NCI-H2081 treated with DMSO at 0.1 percent for 48 hours (cell line): ENCODE data around the gene IL23A.
"Not testable (repeated sequence)": the region's sequence is repeated elsewhere in the genome, so short reads cannot be mapped to it uniquely, and the experiment has no call there.

Experiments
- DNase-seq: peaks from one replicate; lab custom pipeline; 2025; lab: John Stamatoyannopoulos, UW

Gene IL23A, protein sequence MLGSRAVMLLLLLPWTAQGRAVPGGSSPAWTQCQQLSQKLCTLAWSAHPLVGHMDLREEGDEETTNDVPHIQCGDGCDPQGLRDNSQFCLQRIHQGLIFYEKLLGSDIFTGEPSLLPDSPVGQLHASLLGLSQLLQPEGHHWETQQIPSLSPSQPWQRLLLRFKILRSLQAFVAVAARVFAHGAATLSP

GRCh38 chr12:56338308-56339157 is at the start of gene IL23A:
Gene IL23A (plus strand): TSS chr12:56338884. CDS start chr12:56339045, 161 bp downstream.
- no peak for DNase-seq

DNA sequence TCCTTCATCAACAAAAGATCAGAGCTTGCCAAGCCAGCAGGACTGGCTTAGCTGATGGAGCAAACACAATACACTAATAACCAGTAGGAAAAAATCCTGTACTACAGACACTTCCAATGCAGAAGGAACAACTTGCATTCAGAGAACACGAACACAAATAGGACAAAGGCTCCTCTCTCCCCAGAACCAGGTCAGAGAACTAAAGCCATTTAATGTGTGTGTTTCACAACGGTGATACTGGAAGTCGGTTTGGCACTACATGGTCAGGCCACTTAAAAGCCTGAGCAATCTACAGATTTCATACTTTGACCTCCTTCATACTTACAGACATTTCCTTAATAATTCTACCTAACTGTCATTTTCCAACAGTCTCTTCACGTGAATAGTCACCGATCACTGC is 44.9 kb upstream of the IL23A start:
- DNase-seq, result no peak

GRCh38 chr12:56296295-56296694 is 42.4 kb upstream of the IL23A start:
- DNase-seq, result no peak

DNA sequence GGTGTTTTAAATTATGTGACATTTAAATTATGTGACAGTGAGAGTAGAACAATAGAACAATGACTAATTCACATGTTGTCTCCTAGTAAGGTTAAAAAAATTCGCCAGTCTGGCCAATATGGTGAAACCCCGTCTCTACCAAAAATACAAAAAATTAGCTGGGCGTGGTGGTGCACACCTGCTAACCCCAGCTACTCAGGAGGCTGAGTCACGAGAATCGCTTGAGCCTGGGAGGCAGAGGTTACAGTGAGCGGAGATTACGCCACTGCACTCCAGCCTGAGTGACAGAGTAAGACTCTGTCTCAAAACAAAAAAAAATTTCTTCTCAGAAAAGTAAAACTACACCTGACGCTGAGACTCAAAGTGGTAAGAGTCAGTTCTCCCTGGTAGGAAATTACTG is 41.3 kb upstream of the IL23A start:
- no peak for DNase-seq

DNA sequence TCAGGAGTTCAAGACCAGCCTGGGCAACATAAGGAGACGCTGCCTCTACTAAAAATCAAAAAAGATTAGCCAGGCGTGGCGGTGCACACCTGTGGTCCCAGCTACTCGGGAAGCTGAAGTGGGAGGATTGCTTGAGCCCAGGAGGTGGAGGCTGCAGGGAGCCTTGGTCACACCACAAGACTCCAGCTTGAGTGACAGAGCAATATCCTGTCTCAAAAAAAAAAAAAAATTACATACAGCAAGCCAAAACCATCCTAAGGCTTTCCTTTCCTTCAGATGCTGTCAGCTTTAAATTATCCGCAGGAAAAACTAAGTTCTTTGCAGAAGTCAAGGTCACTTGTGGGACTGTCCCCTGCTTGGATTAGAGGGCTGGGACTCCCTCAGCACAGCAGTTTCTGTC is 39.9 kb upstream of the IL23A start:
- DNase-seq, result no peak

GRCh38 chr12:56299308-56299852 is 39.3 kb upstream of the IL23A start:
- no peak for DNase-seq

GRCh38 chr12:56299853-56300643 is 38.6 kb upstream of the IL23A start, which contains the start of gene CS:
Gene CS (minus strand): TSS chr12:56300330. CDS start chr12:56300201, 129 bp downstream.
- peak; percentile 92 for DNase-seq

DNA sequence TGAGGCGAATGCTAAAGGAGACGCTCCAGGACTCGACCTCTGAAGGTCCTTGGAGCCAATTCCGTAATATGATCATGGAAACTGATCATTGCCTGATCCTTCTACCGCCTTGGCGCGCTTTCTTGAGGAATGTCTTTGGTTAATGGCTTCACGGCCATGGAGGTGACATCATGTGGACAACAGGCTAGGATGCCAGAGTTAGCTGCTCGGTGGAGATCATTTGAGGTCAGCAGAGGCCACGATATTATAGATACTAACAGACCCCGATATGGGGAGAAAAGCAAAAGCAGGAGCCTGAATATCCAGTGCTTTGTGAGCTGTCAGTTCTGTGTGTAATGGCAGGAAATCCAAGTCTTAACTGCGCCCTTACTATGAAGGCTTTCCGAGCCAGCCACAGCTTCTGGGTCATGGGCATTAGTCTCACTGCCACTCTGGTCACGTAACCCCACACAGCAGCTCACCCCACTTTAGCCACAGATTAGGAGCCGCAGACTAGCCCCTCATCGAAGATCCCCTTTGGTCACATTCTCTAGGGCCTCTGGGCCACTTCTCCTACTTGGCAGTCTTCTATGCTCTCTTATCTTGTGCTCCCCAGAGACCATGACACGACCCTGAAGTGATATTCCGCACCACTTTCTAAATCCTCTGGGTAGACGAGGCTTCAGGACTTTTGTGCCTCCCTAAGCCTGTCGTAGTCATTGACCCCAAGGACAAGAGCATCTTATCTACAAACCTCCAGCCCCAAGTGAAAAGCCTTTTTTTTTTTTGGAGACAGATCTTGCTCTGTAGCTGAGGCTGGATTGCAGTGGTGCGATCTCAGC is 37.8 kb upstream of the IL23A start:
- no peak for DNase-seq

GRCh38 chr12:56304276-56304675 is 34.4 kb upstream of the IL23A start:
- DNase-seq, result no peak

DNA sequence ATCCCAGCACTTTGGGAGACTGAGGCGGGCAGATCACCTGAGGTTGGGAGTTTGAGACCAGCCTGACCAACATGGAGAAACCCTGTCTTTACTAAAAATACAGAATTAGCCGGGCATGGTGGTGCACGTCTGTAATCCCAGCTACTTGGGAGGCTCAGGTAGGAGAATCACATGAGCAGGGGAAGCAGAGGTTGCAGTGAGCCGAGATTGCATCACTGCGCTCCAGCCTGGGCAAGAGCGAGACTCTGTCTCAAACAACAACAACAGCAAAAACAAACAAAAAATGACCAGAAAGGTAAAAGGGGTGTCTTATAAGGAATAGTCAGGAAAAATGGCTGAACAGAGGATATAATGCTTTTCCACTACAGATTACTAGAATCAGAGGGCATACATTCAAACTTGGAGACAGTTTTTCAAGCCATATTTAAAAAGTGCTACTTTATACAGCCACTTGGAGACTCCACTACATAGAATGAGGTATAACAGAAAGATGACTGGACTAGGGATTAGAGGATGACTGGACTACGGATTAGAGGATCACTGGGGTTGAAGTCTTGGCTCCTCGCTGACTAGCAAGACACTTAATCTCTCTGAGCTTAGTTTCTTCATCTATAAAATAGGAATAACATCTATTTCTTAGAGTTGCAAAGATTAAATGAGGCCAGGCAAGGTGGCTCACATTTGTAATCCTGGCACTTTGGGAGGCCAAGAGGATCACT is 33.7 kb upstream of the IL23A start:
- DNase-seq, result no peak

GRCh38 chr12:56307221-56307965 is 31.3 kb upstream of the IL23A start:
- no peak for DNase-seq

DNA sequence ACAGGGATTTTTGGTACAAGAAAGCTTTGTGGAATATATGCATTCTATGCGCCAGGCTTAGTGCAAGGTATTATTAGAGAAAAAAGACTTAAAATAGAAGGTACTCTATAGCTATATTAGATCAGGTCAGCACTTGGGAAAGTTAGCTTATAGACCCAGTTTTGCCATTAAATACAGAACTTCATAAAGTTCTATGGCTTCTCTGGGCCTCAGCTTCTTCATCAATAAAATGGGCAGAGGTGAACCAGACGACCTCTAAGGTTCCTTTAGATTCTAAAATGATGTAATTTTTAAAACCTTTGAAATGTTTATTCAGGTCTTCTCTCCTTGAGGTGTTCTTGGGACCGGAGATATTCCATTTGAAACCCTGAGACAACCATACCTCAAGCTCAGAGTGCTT is 30.0 kb upstream of the IL23A start:
- DNase-seq, result no peak

- DNase-seq, result no peak
Measured at GRCh38 chr12:56311003-56311402, 27.7 kb upstream of the IL23A start.

- no peak for DNase-seq
Measured at GRCh38 chr12:56315249-56315621, 23.4 kb upstream of the IL23A start.

DNA sequence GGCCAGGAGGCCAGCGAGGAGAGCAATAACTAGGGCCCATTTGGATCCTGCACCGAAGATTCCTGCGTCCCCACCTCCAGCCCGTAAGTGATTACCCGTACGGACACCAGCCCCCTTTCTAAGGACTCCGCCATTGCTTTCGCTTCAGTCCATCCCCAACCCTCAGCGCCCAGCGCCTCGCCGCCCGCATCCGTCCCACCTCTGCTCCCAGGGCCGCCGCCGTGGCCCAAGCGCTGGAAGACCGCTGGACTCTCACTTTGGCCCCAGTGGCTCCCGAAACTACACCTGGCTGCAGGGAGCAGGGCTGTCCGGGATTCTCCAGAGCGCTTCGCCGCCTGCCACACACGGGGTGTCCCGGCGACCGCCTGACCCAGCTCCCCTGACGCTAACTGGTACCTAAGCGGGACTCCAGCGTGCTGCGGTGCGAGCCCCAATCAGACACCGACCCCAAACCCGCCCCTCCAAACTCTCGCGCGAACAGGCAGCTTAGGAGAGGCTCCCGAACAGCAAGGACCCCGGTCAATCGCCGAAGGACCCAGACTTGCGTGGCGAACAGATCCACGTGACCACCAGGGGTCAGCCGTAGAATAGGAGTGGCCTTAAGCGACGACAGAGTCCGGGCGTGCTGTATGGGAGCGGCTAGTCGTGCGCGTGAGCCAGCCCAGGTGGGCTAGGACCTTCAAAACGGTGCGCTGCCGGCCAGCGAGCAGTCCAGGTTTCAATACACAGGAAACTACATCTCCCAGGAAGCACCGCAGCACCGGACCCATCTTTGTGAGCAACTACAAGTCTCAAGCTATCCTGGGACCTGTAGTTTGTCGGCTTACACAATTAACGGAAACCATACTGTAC is 22.8 kb upstream of the IL23A start, which contains the start of gene CNPY2:
Gene CNPY2 (minus strand): TSS at position 367 of the 852 bp plus-strand sequence. CDS start 771 bp downstream, outside the sequence.
- DNase-seq, result peak; percentile 98

- DNase-seq, result no peak
Measured at GRCh38 chr12:56317675-56318074, 21.0 kb upstream of the IL23A start.

- DNase-seq, result no peak
Measured at GRCh38 chr12:56321027-56321426, 17.7 kb upstream of the IL23A start.

GRCh38 chr12:56321610-56322009 is 17.1 kb upstream of the IL23A start:
- not testable (repeated sequence) for DNase-seq

DNA sequence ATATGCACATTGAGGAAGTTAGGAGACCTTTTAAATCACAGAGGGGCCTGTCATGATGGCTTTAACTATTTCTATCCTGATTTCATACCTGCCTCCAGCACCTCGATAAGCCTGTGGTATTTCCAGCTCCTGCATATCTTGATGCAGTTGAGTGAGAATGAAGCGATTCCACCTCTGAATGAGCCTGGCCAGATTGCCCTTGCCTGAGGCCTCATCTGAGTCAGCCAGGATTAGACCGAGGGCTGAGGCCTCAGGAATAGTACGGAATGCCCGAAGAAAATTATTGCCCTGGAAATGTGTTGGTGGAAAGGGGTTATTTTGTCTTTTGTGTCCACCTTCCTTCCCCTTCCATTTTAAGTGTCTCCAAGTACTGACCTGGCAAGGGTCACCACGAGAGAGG is 14.5 kb upstream of the IL23A start:
- DNase-seq, result no peak
